GM12864 (cell line): ENCODE results near the gene TTC34.

ENCODE experiments used
- DNase-seq: peaks from one replicate; pipeline ENCODE4 v3.0.0-alpha.2; 2011; ENCODE audit warnings: low read depth
- H3K4me3 ChIP-seq: 2 replicates; pipeline ENCODE4 v1.5.1; 2011; ENCODE audit warnings: mild to moderate bottlenecking, low read depth, low read length, control low read depth
- TF ChIP-seq, protein P1 (sequence below): IDR thresholded peaks from 2 replicates; pipeline ENCODE4 v1.5.1; 2011; ENCODE audit warnings: low read depth, mild to moderate bottlenecking, moderate library complexity, low read length, control low read depth, inconsistent platforms; ENCODE audit errors: missing control alignments

TTC34 gene

DNA sequence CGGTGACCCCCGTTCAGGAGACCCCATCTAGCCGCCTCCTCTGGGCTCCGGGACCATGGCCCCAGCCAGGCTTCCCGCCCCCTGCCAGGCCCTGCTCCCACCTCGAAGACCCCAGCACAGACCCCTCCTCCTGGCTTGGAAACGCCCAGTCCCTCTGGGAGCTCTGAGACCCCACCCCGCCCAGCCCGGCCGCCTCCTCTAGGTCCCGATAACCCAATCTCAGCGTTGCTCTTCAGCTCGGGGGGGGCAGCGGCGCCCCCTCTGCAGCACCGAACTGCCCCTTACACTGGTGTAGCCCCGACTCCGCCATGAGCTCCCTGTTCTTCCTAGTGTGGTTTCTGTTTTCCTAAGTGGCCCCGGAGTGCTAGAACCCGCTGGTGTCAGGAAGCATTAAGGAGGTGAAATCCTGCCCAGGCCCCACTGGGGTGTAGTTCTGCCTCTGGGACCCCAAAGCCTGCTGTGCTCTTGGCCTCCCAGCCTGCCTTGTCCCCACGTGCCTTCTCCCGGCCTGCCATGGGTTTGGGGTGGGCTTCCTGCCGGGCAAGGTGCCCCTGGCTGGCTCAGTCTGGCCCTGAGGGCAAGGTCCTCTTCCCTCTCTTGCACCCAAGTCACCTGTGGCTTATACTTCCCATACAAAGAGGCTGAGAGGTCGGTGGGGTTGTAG is 157.9 kb downstream of the TTC34 start:
- peak overlapping the region; percentile 89 for H3K4me3 ChIP-seq
- TF ChIP-seq, protein P1, sequence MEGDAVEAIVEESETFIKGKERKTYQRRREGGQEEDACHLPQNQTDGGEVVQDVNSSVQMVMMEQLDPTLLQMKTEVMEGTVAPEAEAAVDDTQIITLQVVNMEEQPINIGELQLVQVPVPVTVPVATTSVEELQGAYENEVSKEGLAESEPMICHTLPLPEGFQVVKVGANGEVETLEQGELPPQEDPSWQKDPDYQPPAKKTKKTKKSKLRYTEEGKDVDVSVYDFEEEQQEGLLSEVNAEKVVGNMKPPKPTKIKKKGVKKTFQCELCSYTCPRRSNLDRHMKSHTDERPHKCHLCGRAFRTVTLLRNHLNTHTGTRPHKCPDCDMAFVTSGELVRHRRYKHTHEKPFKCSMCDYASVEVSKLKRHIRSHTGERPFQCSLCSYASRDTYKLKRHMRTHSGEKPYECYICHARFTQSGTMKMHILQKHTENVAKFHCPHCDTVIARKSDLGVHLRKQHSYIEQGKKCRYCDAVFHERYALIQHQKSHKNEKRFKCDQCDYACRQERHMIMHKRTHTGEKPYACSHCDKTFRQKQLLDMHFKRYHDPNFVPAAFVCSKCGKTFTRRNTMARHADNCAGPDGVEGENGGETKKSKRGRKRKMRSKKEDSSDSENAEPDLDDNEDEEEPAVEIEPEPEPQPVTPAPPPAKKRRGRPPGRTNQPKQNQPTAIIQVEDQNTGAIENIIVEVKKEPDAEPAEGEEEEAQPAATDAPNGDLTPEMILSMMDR: no peak
- DNase-seq: no peak

DNA sequence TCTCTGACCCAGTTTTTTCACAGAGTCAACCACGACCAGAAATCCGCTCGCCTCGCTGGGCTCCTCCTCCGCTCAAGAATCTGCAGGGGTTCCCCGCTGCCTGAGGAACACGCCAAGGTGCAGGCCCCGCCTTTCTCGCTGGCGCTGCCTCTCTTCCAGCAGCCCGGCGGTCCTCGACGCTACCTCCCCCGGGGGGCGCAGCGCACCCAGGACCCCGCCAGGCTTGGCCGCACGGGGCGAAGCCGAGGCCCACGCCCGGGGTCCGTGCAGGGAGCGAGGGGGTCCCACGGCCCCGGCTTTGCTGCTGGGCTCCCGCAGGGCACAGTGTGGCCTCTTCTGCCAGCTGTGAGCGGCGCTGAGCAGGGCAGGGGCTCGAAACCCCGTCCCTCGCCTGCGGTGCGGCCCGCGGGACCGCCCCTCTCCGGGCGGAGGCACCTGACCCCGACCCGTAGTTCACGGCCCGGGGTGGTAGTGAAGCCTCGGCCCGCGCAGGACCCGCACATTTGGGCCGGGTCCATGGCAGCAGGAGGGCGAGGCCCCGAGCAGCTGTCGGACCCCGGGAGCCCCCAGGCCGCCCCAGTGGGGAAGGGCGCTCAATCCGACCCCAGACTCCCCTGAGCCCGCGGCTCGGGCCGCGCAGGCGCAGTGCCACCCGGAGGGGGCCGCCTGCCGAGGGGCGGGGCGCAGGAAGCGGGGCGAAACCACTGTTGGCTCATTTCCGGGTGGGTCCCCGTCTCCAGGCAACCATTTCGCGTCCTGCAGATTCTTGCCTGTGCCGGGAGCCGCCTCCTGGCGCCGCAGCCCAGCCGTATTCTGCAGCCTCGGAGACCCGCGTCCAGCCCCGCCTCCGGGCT is 158.7 kb downstream of the TTC34 start:
- DNase-seq: peak; percentile 74
- TF ChIP-seq, protein P1: no peak
- peak overlapping the region; percentile 89 for H3K4me3 ChIP-seq

DNA sequence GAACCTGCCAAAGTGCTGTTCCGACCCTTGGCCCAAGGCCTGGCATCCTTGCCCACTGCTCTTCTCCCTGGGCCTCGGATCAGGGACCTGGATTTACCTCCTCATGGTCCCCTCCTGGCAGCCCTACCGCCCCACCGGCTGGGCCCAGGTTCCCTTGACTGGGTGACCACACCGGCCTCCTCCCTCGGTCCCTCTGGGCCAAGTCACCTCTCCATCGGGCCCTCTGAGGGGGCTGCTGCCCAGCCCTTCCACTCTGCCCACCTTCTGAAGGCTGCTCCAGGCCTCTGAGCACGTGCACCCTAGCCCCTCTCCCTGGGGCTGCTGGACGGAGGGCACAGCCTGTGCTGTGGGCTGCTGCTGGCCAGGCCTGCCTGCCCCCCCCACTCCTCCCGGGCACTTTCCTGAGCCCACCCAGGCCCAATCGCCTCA is 159.3 kb downstream of the TTC34 start:
- H3K4me3 ChIP-seq: peak overlapping the region; percentile 89
- TF ChIP-seq, protein P1: no peak
- no peak for DNase-seq

DNA sequence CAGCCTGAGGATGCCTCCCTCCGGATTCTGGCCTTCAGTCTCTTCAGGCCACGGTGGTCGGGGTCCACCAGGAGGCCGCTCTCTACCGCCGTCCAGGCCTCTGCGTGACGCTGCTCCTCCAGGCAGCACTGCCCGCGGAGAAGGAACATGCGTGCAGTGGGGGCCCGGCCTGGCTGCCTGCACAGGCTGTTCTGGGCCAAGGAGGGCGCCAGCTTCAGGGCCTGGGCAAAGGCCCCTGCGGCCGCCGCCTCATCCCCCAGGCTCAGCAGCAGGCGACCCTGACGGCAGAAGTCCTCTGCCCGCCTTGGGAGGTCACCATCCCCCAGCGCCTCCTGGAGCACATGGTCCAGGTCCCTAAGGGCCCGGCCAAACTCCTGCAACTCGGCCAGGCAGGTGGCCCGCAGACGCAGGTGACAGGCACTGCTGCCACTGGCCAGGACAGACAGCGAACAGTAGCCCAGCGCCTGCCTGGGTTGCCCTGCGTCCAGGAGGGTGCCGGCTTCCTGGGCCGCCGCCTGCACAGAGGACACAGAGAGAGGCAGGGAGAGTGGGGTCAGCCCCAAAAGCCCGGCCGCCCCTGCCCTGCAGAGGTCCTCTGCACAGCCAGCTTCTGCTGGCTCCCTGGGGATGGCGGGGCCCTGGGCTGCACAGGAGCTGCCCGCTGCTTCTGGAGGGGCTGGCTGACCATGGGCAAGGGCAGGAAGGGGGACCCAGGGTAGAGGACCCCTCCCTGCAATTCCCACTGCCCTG is 159.9 kb downstream of the TTC34 start:
- DNase-seq: no peak
- TF ChIP-seq, protein P1: no peak
- peak overlapping the region; percentile 89 for H3K4me3 ChIP-seq

DNA sequence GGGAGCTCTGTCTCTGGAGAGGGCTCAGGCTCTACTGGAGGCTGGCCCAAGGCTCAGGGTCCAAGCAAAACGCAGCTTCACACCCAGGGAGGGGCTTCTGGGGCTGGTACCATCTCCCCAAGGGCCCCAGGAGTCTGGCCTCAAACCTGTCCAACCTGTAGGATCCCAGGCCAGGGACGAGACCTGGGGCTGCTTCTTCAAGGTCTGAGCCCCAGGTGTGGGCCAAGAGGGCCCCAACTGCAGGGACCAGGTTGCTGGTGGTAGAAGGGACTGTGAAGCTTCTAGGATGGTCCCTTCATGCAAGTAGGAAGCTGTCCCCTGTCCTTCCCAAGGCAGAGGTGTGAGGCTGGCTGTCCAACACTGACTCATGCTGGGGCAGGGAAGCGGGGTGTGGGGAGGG is 160.9 kb downstream of the TTC34 start:
- no peak for DNase-seq
- no peak overlapping the region for H3K4me3 ChIP-seq
- TF ChIP-seq, protein P1: no peak

DNA sequence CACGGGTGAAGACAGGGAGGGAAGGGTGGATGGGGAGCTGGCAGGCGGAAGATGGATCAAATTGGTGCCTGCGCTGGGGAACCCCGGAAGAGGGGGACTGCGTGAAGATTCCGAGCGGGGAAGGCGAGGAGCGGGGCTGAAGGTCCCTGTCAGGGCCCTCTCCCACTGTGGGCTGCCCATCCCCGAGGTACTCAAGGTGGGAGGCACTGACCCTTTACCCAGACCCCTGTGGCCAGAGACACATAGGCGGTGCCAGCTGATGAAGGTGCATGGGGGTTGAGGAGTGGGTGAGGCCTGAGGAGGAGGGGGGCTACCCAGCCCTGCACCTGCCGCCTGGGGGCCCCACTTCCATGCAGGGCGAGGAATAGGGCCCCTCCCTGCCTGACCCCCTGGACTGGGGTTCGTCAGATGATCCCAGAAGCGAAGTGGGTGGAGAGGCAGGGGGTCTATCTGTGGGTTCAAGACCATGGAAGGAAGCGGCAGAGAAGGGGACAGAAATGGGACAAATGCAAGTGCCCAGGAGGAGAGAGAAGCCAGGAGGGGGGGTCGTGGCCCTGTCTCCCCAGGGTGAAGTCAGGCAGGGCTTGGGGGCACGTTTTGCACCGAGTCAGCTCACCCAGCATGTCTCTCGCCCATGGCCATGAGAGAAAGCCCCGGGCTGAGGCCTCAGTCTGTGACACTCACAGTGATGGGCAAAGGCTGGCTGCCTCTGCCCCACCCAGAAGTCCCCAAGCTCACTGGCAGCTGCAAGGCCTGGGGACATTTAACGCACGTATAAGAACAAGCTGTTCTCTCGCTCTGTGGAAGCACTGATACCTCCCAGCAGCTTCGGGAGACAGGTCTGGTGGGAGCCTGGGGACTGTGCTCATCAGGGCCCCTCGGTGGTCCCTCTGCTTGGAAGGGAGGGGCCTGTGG is 161.6 kb downstream of the TTC34 start:
- no peak for DNase-seq
- no peak overlapping the region for H3K4me3 ChIP-seq
- TF ChIP-seq, protein P1: no peak
